Esophagus (tissue), 2 donors: ENCODE measurements around the gene CFAP119. TPM values are rescaled to one million over a fixed set of nuclear protein-coding genes. Genes with fewer than 3 reads are reported as not detected.

ENCODE experiments used
- H3K27ac ChIP-seq, 2 donors: one replicate each; pipeline ENCODE4 v1.5.1; 2013; ENCODE audit warnings: low read depth in 2 of 2, mild to moderate bottlenecking in 2 of 2, inconsistent platforms in 1 of 2, low read length in 1 of 2, moderate library complexity in 1 of 2
- H3K27me3 ChIP-seq, 2 donors: one replicate each; pipeline ENCODE4 v1.6.1; 2013; ENCODE audit warnings: low read length in 2 of 2, control low read depth in 1 of 2, mild to moderate bottlenecking in 1 of 2; ENCODE audit not compliant: insufficient read depth in 2 of 2, control insufficient read depth in 1 of 2
- H3K36me3 ChIP-seq, 2 donors: one replicate each; pipeline ENCODE4 v1.6.1; 2013; ENCODE audit warnings: low read length in 1 of 2; ENCODE audit not compliant: control insufficient read depth in 2 of 2, insufficient read depth in 2 of 2
- H3K4me1 ChIP-seq, 2 donors: one replicate each; pipeline ENCODE4 v1.6.1; 2013; ENCODE audit warnings: low read length in 1 of 2; ENCODE audit not compliant: control insufficient read depth in 2 of 2, insufficient read depth in 2 of 2
- H3K4me3 ChIP-seq, 2 donors: one replicate each; pipeline ENCODE4 v1.5.1; 2013; ENCODE audit warnings: low read length in 2 of 2, mild to moderate bottlenecking in 2 of 2, low read depth in 1 of 2, moderate library complexity in 1 of 2
- H3K9me3 ChIP-seq, 2 donors: one replicate each; pipeline ENCODE4 v1.6.1; 2013; ENCODE audit warnings: mild to moderate bottlenecking in 2 of 2, low read depth in 1 of 2, low read length in 1 of 2, moderate library complexity in 1 of 2; ENCODE audit not compliant: control insufficient read depth in 2 of 2, insufficient read depth in 1 of 2
- WGBS, 2 donors: extraction: QIAGEN DNeasy Blood & Tissue Kit; methylation state at CpG; one replicate each; pipeline ENCODE4 v1.1.7; 2013; 5-methylcytosine and 5-hydroxymethylcytosine counted together
- polyA plus RNA-seq, 2 donors: library from polyadenylated mRNA; stranded (reverse); fragments of 200-250 nt; gene quantifications; one replicate each; pipeline ENCODE4 v1.2.3, GENCODE V29; 2013
- donor health status: healthy with polysubstance abuse.
- donor health status: Bipolar disorder and iron deficiency.

The CFAP119 gene
- polyA plus RNA-seq, 2 donors, result 3.5 to 6.2 TPM

DNA sequence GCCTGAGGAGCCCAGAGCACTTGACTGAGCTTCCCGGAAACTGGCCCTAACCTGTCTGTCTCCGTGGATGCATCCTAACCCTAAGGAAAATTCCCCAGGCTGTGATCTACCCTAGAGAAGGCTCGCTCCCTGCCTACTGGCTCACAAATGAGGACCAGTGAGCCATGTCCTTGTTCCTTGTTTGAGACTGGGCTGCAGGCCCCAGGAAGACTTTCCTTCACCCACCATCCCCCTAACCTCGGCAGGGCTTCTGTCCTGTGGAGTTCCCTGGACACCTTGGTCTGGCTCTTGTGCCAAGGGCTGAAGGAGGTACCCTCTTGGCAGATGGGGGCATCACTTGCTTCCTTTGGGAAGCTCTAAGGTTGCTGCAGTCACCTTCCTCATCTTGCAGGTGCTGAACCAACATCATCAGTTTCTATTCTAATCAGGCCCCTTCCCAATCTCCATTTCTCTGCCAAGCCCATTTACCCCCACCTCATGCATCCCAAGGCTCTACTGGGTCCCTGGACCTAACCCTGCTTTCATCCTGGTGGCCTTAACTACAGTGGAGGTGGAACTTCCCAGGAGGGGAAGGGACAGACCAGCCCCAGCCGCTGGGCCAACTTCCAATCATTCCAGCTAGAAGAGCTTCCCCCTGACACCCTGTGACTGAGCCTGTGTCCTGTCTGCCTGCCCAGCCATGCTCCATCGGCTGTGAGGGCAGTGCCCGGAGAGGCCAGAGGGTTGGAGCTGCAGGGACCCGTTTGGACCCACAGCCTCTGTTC is 12.7 kb upstream of the CFAP119 start:
- Histone ChIP-seq H3K4me3 (peak overlapping the region; percentile 71 to 80), H3K9me3 (no peaks in the 10 kb centered on the region), H3K27ac (peak overlapping the region; percentile 63 to 72), H3K4me1 (peaks cover 3 to 6% of the 10 kb centered on the region in 2 donors), H3K27me3 (no peaks in the 10 kb centered on the region), H3K36me3 (peaks cover 20 to 29% of the 10 kb centered on the region in 2 donors)
- 51 to 63% methylated on average over 8 of the region's 8 CpGs for WGBS, 2 donors

- H3K36me3 ChIP-seq, result peaks cover 27 to 37% of the 10 kb centered on the region in 2 donors
- H3K4me3 ChIP-seq, result no peak overlapping the region
- 83 to 87% methylated on average over 14 of the region's 14 CpGs for WGBS, 2 donors
- peaks cover 3 to 6% of the 10 kb centered on the region in 2 donors for H3K4me1 ChIP-seq
- no peak overlapping the region for H3K27ac ChIP-seq
- H3K9me3 ChIP-seq, result no peaks in the 10 kb centered on the region
- H3K27me3 ChIP-seq, result no peaks in the 10 kb centered on the region
Observed at GRCh38 chr16:30773826-30774225, 12.0 kb upstream of the CFAP119 start.

DNA sequence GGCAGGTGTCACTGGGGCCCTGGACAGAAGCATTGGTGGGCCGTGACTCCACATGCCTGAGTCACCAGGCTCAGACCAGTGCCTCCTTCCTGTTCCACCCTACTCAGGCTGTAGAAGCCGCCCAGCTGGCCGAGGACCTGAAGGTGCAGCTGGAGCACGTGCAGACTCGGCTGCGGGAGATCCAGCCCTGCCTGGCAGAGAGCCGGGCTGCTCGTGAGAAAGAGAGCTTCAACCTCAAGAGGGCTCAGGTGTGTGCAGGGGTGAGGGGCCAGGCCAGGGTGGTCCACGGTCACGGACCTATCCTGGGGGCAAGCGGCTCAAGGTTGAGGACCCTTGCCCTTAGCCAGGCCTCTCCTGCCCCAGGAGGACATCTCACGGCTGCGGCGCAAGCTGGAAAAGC is 9.9 kb upstream of the CFAP119 start:
- WGBS, 2 donors, result 79 to 91% methylated on average over 14 of the region's 14 CpGs
- Histone ChIP-seq H3K4me1 (peaks cover 2 to 6% of the 10 kb centered on the region in 2 donors), H3K9me3 (no peaks in the 10 kb centered on the region), H3K27ac (no peak overlapping the region), H3K4me3 (no peak overlapping the region), H3K36me3 (peaks cover 35 to 53% of the 10 kb centered on the region in 2 donors), H3K27me3 (no peaks in the 10 kb centered on the region)

DNA sequence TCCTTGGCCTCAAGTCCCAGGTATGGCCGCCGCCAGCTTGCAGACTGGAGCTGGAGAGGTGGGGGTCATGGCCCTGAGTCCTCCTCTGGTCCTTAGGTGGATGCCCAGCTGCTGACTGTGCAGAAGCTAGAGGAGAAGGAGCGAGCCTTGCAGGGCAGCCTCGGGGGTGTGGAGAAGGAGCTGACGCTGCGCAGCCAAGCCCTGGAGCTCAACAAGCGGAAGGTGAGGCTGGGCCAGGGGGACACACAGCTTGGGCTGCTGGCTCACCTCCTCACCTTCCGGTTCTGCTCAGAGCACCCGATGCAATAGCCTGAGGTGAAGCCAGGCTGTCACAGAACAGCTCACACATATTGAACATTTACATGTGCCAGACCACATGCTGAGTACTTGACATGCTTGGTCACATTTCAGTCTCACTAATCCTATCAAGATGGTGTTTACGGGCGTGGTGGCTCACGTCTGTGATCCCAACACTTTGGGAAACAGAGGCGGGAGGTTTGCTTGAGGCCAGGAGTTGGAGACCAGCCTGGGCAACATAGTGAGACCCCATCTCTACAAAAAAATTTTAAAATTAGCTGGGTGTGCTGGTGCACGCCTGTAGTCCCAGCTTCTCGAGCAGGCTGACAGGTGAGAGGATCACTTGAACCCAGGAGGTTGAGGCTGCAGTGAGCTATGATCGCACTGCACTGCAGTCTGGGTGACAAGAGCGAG is 7.7 kb upstream of the CFAP119 start:
- Histone ChIP-seq H3K4me1 (no peaks in the 10 kb centered on the region), H3K9me3 (no peaks in the 10 kb centered on the region), H3K27ac (no peak overlapping the region), H3K27me3 (no peaks in the 10 kb centered on the region), H3K4me3 (no peak overlapping the region), H3K36me3 (peaks cover 44 to 68% of the 10 kb centered on the region in 2 donors)
- WGBS, 2 donors, result 91 to 92% methylated on average over 17 of the region's 17 CpGs

DNA sequence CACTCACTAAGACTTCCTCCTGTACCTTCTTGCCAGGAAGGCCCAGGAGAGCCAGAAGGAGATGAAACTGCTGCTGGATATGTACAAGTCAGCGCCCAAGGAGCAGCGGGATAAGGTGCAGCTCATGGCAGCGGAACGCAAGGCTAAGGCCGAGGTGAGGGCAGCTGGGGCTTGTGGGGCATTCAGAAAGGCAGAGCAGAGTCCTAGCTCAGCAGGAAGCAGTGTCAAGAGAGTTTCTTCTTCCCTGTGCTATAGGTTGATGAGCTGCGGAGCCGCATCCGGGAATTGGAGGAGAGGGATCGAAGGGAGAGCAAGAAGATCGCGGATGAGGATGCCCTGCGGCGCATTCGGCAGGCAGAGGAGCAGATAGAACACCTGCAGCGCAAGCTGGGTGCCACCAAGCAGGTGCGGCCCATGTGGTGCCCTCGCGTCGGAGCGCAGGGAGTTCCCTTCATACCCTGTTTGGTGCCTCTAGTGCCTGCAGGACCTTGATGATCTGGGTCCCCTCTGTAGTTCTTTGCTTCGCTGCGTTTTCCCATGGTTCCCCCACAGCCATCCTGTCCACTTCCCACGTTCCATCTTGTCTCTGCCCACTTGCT is 6.8 kb upstream of the CFAP119 start:
- WGBS, 2 donors, result 96 to 97% methylated on average over 23 of the region's 23 CpGs
- H3K4me3 ChIP-seq, result no peak overlapping the region
- no peak overlapping the region for H3K27ac ChIP-seq
- no peaks in the 10 kb centered on the region for H3K9me3 ChIP-seq
- peaks cover 0 to 3% of the 10 kb centered on the region in 2 donors for H3K4me1 ChIP-seq
- H3K36me3 ChIP-seq, result peaks cover 43 to 69% of the 10 kb centered on the region in 2 donors
- no peaks in the 10 kb centered on the region for H3K27me3 ChIP-seq

GRCh38 chr16:30767767-30768465 is 6.1 kb upstream of the CFAP119 start:
- Histone ChIP-seq H3K4me1 (peaks cover 0 to 8% of the 10 kb centered on the region in 2 donors), H3K36me3 (peaks cover 35 to 67% of the 10 kb centered on the region in 2 donors), H3K27me3 (no peaks in the 10 kb centered on the region), H3K27ac (no peak overlapping the region), H3K4me3 (no peak overlapping the region), H3K9me3 (no peaks in the 10 kb centered on the region)
- WGBS, 2 donors, result 89% methylated on average over 18 of the region's 18 CpGs

DNA sequence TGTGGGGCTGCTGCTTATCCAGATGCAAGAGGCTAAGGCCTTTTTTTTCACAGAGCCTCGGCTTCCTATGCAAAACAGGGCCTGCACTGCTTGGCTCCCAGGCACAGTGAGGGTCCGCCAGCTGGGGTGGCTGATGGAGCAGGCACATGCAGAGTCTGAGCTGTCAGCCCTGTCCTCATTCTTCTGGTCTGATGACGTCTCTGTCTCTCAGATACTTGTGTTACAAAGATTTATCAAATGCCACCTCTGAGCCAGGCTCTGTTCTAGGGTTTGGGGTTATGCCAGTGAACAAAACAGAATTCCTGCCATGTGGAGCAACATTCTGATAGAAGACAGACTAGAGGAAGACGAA is 5.0 kb upstream of the CFAP119 start:
- H3K4me1 ChIP-seq, result peaks cover 0 to 10% of the 10 kb centered on the region in 2 donors
- H3K4me3 ChIP-seq, result no peak overlapping the region
- no peak overlapping the region for H3K27ac ChIP-seq
- 77 to 79% methylated on average over 4 of the region's 4 CpGs for WGBS, 2 donors
- H3K27me3 ChIP-seq, result no peaks in the 10 kb centered on the region
- no peaks in the 10 kb centered on the region for H3K9me3 ChIP-seq
- H3K36me3 ChIP-seq, result peaks cover 34 to 60% of the 10 kb centered on the region in 2 donors

- Histone ChIP-seq H3K4me1 (peaks cover 0 to 10% of the 10 kb centered on the region in 2 donors), H3K27me3 (no peaks in the 10 kb centered on the region), H3K4me3 (no peak overlapping the region), H3K27ac (no peak overlapping the region), H3K9me3 (no peaks in the 10 kb centered on the region), H3K36me3 (peaks cover 30 to 55% of the 10 kb centered on the region in 2 donors)
- 90% methylated on average over 29 of the region's 29 CpGs for WGBS, 2 donors
Observed at GRCh38 chr16:30766206-30766932, 4.5 kb upstream of the CFAP119 start.
